Activated CD8-positive, alpha-beta memory T cell treated with anti-CD3 and anti-CD28 coated beads, Interleukin-2, amount 50 U/mL, for 1 hour (primary cell): ENCODE results near the gene CDR2.
"Not testable (repeated sequence)": the region's sequence is repeated elsewhere in the genome, so short reads cannot be mapped to it uniquely, and the experiment has no call there.

Source experiments
- DNase-seq: peaks from one replicate; pipeline ENCODE4 v3.0.0-alpha.2; 2020; ENCODE audit errors: extremely low read depth

Gene CDR2

GRCh38 chr16:22375963-22376640 is 1.7 kb upstream of the CDR2 start:
- DNase-seq = no peak

GRCh38 chr16:22375117-22375962 is 921 bp upstream of the CDR2 start:
- no peak for DNase-seq

GRCh38 chr16:22373662-22374310 is 633 bp downstream of the CDR2 start:
- DNase-seq = no peak

- no peak for DNase-seq
Measured at GRCh38 chr16:22372882-22373661, 1.3 kb downstream of the CDR2 start.

- DNase-seq = no peak
Measured at GRCh38 chr16:22370038-22370820, 4.2 kb downstream of the CDR2 start.

GRCh38 chr16:22369221-22369811 is 5.1 kb downstream of the CDR2 start:
- no peak for DNase-seq

GRCh38 chr16:22368200-22368826 is 6.1 kb downstream of the CDR2 start:
- DNase-seq = not testable (repeated sequence)

GRCh38 chr16:22366889-22367288 is 7.5 kb downstream of the CDR2 start:
- no peak for DNase-seq

GRCh38 chr16:22366371-22366770 is 8.0 kb downstream of the CDR2 start:
- no peak for DNase-seq

GRCh38 chr16:22364241-22364640 is 10.2 kb downstream of the CDR2 start:
- DNase-seq = no peak

GRCh38 chr16:22360963-22361659 is 13.3 kb downstream of the CDR2 start:
- no peak for DNase-seq

GRCh38 chr16:22359679-22360078 is 14.7 kb downstream of the CDR2 start:
- no peak for DNase-seq

- no peak for DNase-seq
Measured at GRCh38 chr16:22358000-22358399, 16.4 kb downstream of the CDR2 start.

GRCh38 chr16:22357635-22357971 is 16.8 kb downstream of the CDR2 start:
- no peak for DNase-seq

- no peak for DNase-seq
Measured at GRCh38 chr16:22356930-22357634, 17.3 kb downstream of the CDR2 start.

GRCh38 chr16:22355487-22355908 is 18.9 kb downstream of the CDR2 start:
- DNase-seq = no peak

GRCh38 chr16:22353933-22354541 is 20.4 kb downstream of the CDR2 start:
- DNase-seq = no peak

- DNase-seq = no peak
Measured at GRCh38 chr16:22353191-22353919, 21.1 kb downstream of the CDR2 start.
